Liver (tissue), 9 donors: ENCODE data around the gene ROBO2. TPM values are rescaled to one million over a fixed set of nuclear protein-coding genes. Genes with fewer than 3 reads are reported as not detected.

Experiments used
- DNase-seq: peaks from one replicate; pipeline ENCODE4 v3.0.0-alpha.2; 2017; ENCODE audit warnings: low spot score
- H3K27ac ChIP-seq, 2 donors: one replicate each; pipeline ENCODE4 v1.7.0; 2013; ENCODE audit warnings: inconsistent platforms in 2 of 2, low read length in 2 of 2, control low read depth in 1 of 2, low read depth in 1 of 2, mild to moderate bottlenecking in 1 of 2
- H3K27me3 ChIP-seq, 4 donors: one replicate each; pipeline versions ENCODE4 v1.6.1 to v1.7.0; 2013; ENCODE audit warnings: low read length in 3 of 4, inconsistent platforms in 1 of 4, mild to moderate bottlenecking in 1 of 4, moderate library complexity in 1 of 4; ENCODE audit not compliant: control insufficient read depth in 4 of 4, insufficient read depth in 4 of 4
- H3K36me3 ChIP-seq, 4 donors: one replicate each; pipeline versions ENCODE4 v1.6.1 to v1.7.0; 2013; ENCODE audit warnings: low read length in 3 of 4, mild to moderate bottlenecking in 3 of 4, low read depth in 1 of 4, moderate library complexity in 1 of 4; ENCODE audit not compliant: control insufficient read depth in 4 of 4, insufficient read depth in 3 of 4
- H3K4me1 ChIP-seq, 4 donors: one replicate each; pipeline versions ENCODE4 v1.6.1 to v1.7.0; 2013; ENCODE audit warnings: low read length in 3 of 4, mild to moderate bottlenecking in 3 of 4, moderate library complexity in 1 of 4; ENCODE audit not compliant: control insufficient read depth in 4 of 4, insufficient read depth in 4 of 4
- H3K4me3 ChIP-seq, 3 donors: one replicate each; pipeline versions ENCODE4 v1.6.1 to v1.7.0; 2013; ENCODE audit warnings: low read length in 3 of 3, control low read depth in 1 of 3, low read depth in 1 of 3, mild to moderate bottlenecking in 1 of 3
- H3K9ac ChIP-seq, 2 donors: one replicate each; pipeline ENCODE4 v1.7.0; 2013; ENCODE audit warnings: low read length in 2 of 2, mild to moderate bottlenecking in 2 of 2, moderate library complexity in 2 of 2, control low read depth in 1 of 2, low read depth in 1 of 2
- H3K9me3 ChIP-seq, 4 donors: one replicate each; pipeline versions ENCODE4 v1.6.1 to v1.7.0; 2013; ENCODE audit warnings: low read length in 3 of 4; ENCODE audit not compliant: control insufficient read depth in 4 of 4
- ATF3 ChIP-seq: IDR thresholded peaks from 2 replicates; pipeline ENCODE4 v1.6.1; 2016; ENCODE audit warnings: antibody characterized with exemption
- CTCF ChIP-seq: fragments of 150-350 bp; IDR thresholded peaks from 2 replicates; pipeline ENCODE4 v1.5.1; 2017; ENCODE audit warnings: improper control_type of control experiment, low read depth, low read length; ENCODE audit not compliant: missing input control
- EGR1 ChIP-seq, 2 donors: IDR thresholded peaks; 2 replicates each; pipeline ENCODE4 v1.6.1; 2016 to 2018; ENCODE audit warnings: antibody characterized with exemption in 2 of 2, low read depth in 2 of 2
- FOXA1 ChIP-seq: IDR thresholded peaks from 2 replicates; pipeline ENCODE4 v1.6.1; 2016; ENCODE audit warnings: antibody characterized with exemption
- FOXA2 ChIP-seq: IDR thresholded peaks from 2 replicates; pipeline ENCODE4 v1.6.1; 2016; ENCODE audit warnings: antibody characterized with exemption
- GABPA ChIP-seq, 2 donors: IDR thresholded peaks in 1 of 2; conservative IDR thresholded peaks in 1 of 2; 2 replicates each; pipeline ENCODE4 v1.6.1; 2016; ENCODE audit warnings: antibody characterized with exemption in 2 of 2, mild to moderate bottlenecking in 1 of 2, moderate library complexity in 1 of 2
- HNF4A ChIP-seq, 2 donors: conservative IDR thresholded peaks; 2 replicates each; pipeline ENCODE4 v1.6.1; 2016; ENCODE audit warnings: antibody characterized with exemption in 2 of 2, mild to moderate bottlenecking in 2 of 2
- HNF4G ChIP-seq: IDR thresholded peaks from 2 replicates; pipeline ENCODE4 v1.6.1; 2016; ENCODE audit warnings: antibody characterized with exemption
- JUND ChIP-seq, 2 donors: IDR thresholded peaks; 2 replicates each; pipeline ENCODE4 v1.6.1; 2016; ENCODE audit warnings: antibody characterized with exemption in 2 of 2
- MAX ChIP-seq: IDR thresholded peaks from 2 replicates; pipeline ENCODE4 v1.6.1; 2016; ENCODE audit warnings: antibody characterized with exemption
- NR2F2 ChIP-seq: IDR thresholded peaks from 2 replicates; pipeline ENCODE4 v1.6.1; 2016; ENCODE audit warnings: antibody characterized with exemption
- RAD21 ChIP-seq, 2 donors: IDR thresholded peaks; 2 replicates each; pipeline ENCODE4 v1.6.1; 2016; ENCODE audit warnings: antibody characterized with exemption in 2 of 2, mild to moderate bottlenecking in 2 of 2
- REST ChIP-seq: IDR thresholded peaks from 2 replicates; pipeline ENCODE4 v1.6.1; 2016; ENCODE audit warnings: antibody characterized with exemption, mild to moderate bottlenecking
- RXRA ChIP-seq, 2 donors: IDR thresholded peaks; 2 replicates each; pipeline ENCODE4 v1.6.1; 2017 to 2018; ENCODE audit warnings: antibody characterized with exemption in 2 of 2, mild to moderate bottlenecking in 1 of 2
- SP1 ChIP-seq: IDR thresholded peaks from 2 replicates; pipeline ENCODE4 v1.6.1; 2018; ENCODE audit warnings: antibody characterized with exemption, mild to moderate bottlenecking
- TAF1 ChIP-seq: conservative IDR thresholded peaks from 2 replicates; pipeline ENCODE4 v1.6.1; 2016; ENCODE audit warnings: antibody characterized with exemption, mild to moderate bottlenecking
- YY1 ChIP-seq: IDR thresholded peaks from 2 replicates; pipeline ENCODE4 v1.6.1; 2016; ENCODE audit warnings: antibody characterized with exemption, mild to moderate bottlenecking
- ZBTB33 ChIP-seq: IDR thresholded peaks from 2 replicates; pipeline ENCODE4 v1.6.1; 2016; ENCODE audit warnings: antibody characterized with exemption
- WGBS: extraction: QIAGEN DNeasy Blood & Tissue Kit; methylation state at CpG from one replicate; pipeline ENCODE4 v1.1.7; 2013; 5-methylcytosine and 5-hydroxymethylcytosine counted together
- polyA plus RNA-seq, 2 donors: library from polyadenylated mRNA; stranded (reverse) in 1 of 2; unstranded in 1 of 2; fragments of 200-250 nt in 1 of 2; fragments of >200 nt in 1 of 2; fragmentation: Nextera tagmentation in 1 of 2; extraction: Ambion mirVana in 1 of 2; gene quantifications; one replicate each; pipeline versions ENCODE4 v1.2.1 to v1.2.3, GENCODE V29; 2013 to 2015
- total RNA-seq, 2 donors: library from RNA; depleted of rRNA; stranded (reverse); fragments of >200 nt; gene quantifications; one replicate each; pipeline ENCODE4 v1.2.3, GENCODE V29; 2014
- donor health status: healthy.
- donor health status: healthy.
- donor health status: healthy.
- donor health status: healthy.
- donor health status: healthy.

Gene ROBO2
- total and polyA plus RNA-seq, 4 donors = 0.22 to 19.4 (median 1.1) TPM

- Histone ChIP-seq H3K9me3 (no peaks in the 10 kb centered on the region), H3K27me3 (no peaks in the 10 kb centered on the region), H3K4me3 (no peak overlapping the region), H3K27ac (no peak overlapping the region), H3K36me3 (no peaks in the 10 kb centered on the region), H3K9ac (no peak overlapping the region), H3K4me1 (no peaks in the 10 kb centered on the region)
- no peak for DNase-seq
- TF ChIP-seq SP1 = no peak
- TF ChIP-seq JUND (IDR thresholded peaks at IDR 0.05) = no peak
- no peak for TF ChIP-seq RAD21 (IDR thresholded peaks at IDR 0.05)
- no peak for TF ChIP-seq REST
- no peak for TF ChIP-seq ZBTB33
- TF ChIP-seq MAX = no peak
- TF ChIP-seq TAF1 = no peak
- TF ChIP-seq RXRA (IDR thresholded peaks at IDR 0.05) = no peak
- TF ChIP-seq GABPA (IDR thresholded peaks at IDR 0.05 in 1 of 2, conservative IDR thresholded peaks at IDR 0.05 in 1 of 2) = no peak
- no peak for TF ChIP-seq FOXA2
- no peak for TF ChIP-seq YY1
- no peak for TF ChIP-seq EGR1 (IDR thresholded peaks at IDR 0.05; ENCODE audit: low read depth in 2 of 2)
- no peak for TF ChIP-seq ATF3
- TF ChIP-seq HNF4G = no peak
- TF ChIP-seq FOXA1 = no peak
- TF ChIP-seq NR2F2 = no peak
- no peak for TF ChIP-seq HNF4A (conservative IDR thresholded peaks at IDR 0.05)
- TF ChIP-seq CTCF = no peak
- WGBS = 72% methylated on average over 5 of the region's 5 CpGs
Measured at GRCh38 chr3:77071364-77071763, 31.5 kb downstream of the ROBO2 start.
